Superior temporal gyrus (tissue), 1 donor: ENCODE measurements around the gene FRMD4A.

Source experiments
- DNase-seq: peaks from one replicate; pipeline ENCODE4 v3.0.0-alpha.2; 2016; ENCODE audit errors: extremely low spot score

The FRMD4A gene

GRCh38 chr10:14330388-14331061 is at the start of gene FRMD4A:
Gene FRMD4A (minus strand): TSS chr10:14330924.
- DNase-seq: peak; percentile 49

- DNase-seq: no peak
Observed at GRCh38 chr10:14379556-14380280, 49.0 kb upstream of the FRMD4A start.

DNA sequence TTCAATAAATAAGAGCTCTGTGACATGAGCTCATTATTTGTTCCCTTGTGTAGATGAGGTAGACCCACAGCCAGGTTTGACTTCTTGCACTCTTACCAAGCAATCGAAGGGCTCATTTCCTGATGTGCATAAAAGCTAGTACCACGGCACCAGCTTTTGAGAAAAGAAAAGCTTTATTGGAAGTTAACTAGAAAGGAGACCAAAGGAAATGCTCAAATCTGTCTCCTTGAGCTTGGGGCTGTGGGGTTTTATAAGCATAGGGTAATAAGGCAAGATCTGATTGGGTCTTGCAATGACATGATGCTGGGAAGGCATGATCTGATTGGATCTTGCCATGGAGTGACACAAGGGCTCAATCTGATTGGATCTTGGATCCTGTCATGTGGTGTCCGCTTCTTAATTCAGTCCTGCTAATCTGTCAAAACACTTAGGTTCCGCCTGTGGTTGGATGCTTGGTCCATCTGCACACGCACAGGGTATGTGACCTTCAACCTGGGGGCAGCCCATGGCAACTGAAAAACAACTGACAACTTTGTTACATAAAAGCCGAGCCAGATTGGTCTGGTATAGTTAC is 47.8 kb upstream of the FRMD4A start:
- no peak for DNase-seq

DNA sequence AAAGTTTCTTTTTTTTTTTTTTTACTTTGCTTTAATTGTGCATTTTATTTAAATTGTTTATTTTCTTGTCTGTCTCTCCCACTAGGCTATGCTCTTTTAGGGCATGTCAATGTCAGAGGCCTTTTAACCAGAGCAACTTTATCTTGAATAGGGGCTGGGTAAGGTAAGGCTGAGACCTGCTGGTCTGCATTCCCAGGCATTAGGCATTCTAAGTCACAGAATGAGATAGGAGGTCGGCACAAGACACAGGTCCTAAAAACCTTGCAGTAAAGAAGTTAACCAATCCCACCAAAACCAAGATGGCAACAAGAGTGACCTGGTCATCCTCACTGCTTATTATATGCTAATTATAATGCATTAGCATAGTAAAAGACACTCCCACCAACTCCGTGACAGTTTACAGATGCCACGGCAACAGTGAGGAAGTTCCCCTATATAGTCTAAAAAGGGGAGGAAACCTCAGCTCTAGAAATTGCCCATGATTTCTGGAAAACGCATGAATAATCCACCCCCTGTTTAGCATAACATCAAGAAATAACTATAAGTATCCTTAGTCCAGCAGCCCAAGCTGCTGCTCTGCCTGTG is 47.0 kb upstream of the FRMD4A start:
- DNase-seq: no peak

DNA sequence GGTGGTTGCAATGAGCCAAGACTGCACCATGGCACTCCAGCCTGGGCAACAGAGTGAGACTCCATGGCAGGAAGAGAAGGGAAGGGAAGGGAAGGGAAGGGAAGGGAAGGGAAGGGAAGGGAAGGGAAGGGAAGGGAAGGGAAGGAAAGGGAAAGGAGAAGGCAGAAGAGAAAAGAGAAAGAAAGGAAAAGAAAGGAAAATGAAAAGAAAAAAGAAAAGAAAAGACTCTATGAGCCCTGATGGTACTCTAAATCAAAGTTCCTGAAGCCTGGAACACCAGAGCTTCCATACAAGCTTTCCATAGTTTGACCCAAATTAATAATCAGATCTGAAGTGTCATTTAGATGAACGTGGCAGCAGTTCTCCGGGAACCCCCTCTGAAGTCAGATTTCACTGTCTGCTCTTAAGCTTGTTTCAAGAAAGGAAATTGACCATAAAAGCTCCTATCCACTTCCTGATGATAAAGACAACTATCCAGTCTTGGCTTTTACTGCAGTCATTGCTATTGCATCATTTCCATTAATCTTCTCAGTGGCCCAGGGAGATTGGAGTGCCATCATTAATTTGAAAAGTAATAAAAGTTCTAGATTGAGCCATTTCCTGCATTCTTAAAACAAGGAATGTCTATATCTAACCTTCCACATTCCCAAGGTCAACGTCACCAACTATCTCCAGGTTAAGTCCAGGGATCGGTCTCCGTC is 44.2 kb upstream of the FRMD4A start:
- no peak for DNase-seq

- no peak for DNase-seq
Observed at GRCh38 chr10:14372606-14373005, 41.9 kb upstream of the FRMD4A start.

- DNase-seq: no peak
Observed at GRCh38 chr10:14371581-14371980, 40.9 kb upstream of the FRMD4A start.

DNA sequence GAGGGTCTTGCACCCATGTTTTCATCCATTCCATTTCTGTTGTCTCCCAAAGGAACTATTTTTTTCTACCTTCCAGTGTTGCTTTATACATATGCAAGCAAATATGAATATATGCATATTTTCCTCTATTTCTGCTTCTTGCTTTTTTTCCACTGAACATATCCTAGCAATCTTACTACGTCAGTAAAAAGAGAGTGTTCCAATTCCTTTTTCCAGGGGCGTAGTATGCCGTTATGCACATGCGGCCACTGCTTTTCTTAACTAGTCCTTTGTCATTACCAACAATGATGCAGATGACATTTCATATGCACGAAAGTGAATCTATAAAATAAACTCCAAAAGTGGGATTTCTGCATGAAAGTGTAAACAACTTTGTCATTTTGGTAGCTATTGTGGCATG is 40.2 kb upstream of the FRMD4A start:
- no peak for DNase-seq

DNA sequence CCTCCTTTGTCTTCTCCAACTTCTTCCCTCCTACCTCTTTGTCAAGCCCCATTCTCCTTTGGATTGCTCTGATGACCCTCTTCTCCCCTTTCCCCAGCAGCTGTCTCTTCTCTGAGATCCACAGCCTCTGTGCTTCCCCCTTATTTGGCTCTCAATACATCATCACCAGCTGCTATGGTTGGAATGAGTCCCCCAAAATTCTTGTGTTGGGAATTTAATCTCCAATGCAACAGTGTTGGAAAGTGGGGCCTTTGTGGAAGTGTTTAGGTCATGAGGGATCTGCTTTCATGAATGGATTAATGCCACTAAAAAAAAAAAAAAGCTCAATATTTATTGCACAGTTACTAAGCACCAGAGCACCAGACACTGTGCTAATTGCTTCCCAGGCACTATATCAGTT is 39.2 kb upstream of the FRMD4A start:
- DNase-seq: no peak

GRCh38 chr10:14366760-14367159 is 36.0 kb upstream of the FRMD4A start:
- no peak for DNase-seq

DNA sequence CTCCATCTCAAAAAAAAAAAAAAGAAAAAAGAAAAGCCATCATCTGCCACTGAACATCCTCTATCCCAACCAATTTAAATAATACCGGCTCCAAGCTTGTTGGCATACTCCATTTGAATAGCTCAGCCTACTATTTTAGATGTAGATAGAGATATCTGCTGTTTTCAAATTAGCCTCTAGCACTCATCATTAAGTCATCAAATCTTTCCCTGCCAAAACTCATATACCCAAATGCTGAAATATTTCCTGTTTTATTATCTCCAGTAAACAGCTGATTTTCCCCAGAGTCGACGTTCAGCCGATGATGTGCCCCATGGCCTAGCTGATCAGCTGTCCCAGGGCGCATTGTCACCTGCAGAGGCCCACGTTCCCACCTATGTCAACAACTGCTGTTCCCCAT is 34.5 kb upstream of the FRMD4A start:
- DNase-seq: no peak

DNA sequence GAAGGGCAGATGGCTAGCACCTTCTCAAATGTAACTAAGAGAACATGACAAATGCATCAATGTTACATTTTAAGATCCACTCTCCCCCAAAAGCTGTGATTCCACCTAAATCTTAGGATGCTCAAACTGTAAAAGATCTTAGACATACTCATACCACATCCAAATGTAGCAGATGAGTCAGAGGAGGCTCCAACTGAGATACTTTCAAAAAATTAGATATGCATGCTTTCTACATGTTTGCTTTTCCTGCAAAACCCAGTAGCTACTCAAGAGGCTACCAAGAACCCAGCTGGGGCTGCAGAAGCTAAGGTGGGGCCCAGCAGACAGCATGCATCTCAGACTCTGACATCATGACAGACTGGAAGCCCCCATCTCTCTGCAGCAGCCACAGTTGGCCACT is 31.4 kb upstream of the FRMD4A start:
- DNase-seq: no peak

- no peak for DNase-seq
Observed at GRCh38 chr10:14360961-14361360, 30.2 kb upstream of the FRMD4A start.

- no peak for DNase-seq
Observed at GRCh38 chr10:14360515-14360914, 29.8 kb upstream of the FRMD4A start.

- DNase-seq: no peak
Observed at GRCh38 chr10:14358886-14359573, 28.3 kb upstream of the FRMD4A start.

GRCh38 chr10:14356921-14357320 is 26.2 kb upstream of the FRMD4A start:
- no peak for DNase-seq

- no peak for DNase-seq
Observed at GRCh38 chr10:14355750-14356149, 25.0 kb upstream of the FRMD4A start.

- DNase-seq: no peak
Observed at GRCh38 chr10:14353291-14353913, 22.7 kb upstream of the FRMD4A start.

GRCh38 chr10:14350006-14350405 is 19.3 kb upstream of the FRMD4A start:
- DNase-seq: no peak

DNA sequence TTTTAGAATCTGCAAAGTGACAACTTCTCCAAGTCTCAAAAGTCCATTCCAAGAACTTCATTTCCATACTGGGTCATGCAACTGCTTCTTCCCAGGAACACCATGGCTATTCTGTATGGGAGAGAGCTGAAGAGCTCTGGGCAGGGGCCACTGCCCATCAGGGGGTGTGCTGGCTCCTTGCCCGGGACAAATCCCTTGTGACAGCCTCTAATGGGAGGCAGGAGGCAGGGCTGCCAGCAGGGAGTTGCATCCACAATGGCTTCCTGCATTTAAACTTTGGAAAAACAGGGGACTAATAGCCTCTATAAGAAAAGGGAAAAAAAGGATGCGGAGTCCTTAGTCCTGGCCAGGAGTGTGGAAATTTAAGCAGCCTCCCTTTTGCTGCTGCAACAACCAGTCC is 18.4 kb upstream of the FRMD4A start:
- peak; percentile 17 for DNase-seq

- no peak for DNase-seq
Observed at GRCh38 chr10:14345262-14345661, 14.5 kb upstream of the FRMD4A start.
